Measurements from ENCODE around the gene WDR74. TPM values are rescaled to one million over a fixed set of nuclear protein-coding genes. Genes with fewer than 3 reads are reported as not detected.

Gene WDR74
- total and polyA plus RNA-seq, 9 of the 15 experiments (the other 6 are each of a cell fraction or from before 2014, with no cell fraction given) = 32.7 to 210 (median 114) TPM

DNA sequence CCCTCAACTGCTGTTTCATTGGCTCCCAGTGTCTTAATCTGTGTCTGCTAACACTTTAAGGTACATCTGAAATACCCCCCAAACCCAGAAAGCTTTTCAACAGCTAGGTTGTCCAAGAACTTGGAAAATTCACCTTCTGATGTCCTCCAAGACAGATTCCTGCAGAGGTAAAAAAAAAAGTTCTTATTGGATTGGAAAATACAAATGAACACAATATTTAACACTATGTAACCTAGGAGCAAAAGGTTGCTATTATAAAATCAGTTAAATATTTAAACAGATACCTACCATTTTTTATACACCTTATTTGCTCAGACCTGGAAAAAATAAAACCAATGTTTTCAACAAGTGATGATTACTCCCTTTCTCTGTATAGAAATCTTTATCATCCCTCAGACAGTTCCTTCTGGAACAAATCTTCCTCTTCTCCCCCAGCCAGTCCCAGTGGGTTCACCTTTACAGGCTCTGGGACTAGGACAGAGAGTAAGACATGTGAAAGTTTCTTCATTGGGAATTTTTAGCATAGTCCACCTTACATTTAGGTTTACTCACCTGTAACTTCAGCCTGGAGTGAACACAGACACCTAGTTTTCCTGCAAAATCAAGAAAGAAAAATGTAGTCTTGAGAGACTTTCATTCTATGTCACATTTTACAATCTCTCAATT, 13.3 kb upstream of the WDR74 start (continued):
- TF ChIP-seq, protein P1, sequence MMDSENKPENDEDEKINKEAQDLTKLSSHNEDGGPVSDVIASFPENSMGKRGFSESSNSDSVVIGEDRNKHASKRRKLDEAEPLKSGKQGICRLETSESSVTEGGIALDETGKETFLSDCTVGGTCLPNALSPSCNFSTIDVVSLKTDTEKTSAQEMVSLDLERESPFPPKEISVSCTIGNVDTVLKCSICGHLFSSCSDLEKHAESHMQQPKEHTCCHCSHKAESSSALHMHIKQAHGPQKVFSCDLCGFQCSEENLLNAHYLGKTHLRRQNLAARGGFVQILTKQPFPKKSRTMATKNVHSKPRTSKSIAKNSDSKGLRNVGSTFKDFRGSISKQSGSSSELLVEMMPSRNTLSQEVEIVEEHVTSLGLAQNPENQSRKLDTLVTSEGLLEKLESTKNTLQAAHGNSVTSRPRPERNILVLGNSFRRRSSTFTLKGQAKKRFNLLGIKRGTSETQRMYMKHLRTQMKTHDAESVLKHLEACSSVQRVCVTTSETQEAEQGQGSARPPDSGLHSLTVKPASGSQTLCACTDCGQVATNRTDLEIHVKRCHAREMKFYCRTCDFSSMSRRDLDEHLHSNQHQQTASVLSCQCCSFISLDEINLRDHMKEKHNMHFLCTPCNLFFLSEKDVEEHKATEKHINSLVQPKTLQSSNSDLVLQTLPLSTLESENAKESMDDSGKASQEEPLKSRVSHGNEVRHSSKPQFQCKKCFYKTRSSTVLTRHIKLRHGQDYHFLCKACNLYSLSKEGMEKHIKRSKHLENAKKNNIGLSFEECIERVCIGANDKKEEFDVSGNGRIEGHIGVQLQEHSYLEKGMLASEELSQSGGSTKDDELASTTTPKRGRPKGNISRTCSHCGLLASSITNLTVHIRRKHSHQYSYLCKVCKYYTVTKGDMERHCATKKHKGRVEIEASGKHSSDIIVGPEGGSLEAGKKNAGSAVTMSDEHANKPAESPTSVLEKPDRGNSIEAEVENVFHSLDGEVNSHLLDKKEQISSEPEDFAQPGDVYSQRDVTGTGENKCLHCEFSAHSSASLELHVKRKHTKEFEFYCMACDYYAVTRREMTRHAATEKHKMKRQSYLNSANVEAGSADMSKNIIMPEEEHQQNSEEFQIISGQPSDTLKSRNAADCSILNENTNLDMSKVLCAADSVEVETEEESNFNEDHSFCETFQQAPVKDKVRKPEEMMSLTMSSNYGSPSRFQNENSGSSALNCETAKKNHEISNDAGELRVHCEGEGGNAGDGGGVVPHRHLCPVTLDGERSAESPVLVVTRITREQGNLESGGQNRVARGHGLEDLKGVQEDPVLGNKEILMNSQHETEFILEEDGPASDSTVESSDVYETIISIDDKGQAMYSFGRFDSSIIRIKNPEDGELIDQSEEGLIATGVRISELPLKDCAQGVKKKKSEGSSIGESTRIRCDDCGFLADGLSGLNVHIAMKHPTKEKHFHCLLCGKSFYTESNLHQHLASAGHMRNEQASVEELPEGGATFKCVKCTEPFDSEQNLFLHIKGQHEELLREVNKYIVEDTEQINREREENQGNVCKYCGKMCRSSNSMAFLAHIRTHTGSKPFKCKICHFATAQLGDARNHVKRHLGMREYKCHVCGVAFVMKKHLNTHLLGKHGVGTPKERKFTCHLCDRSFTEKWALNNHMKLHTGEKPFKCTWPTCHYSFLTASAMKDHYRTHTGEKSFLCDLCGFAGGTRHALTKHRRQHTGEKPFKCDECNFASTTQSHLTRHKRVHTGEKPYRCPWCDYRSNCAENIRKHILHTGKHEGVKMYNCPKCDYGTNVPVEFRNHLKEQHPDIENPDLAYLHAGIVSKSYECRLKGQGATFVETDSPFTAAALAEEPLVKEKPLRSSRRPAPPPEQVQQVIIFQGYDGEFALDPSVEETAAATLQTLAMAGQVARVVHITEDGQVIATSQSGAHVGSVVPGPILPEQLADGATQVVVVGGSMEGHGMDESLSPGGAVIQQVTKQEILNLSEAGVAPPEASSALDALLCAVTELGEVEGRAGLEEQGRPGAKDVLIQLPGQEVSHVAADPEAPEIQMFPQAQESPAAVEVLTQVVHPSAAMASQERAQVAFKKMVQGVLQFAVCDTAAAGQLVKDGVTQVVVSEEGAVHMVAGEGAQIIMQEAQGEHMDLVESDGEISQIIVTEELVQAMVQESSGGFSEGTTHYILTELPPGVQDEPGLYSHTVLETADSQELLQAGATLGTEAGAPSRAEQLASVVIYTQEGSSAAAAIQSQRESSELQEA (IDR thresholded peaks at IDR 0.05; ENCODE audit: low read depth) = no peak
- TF ChIP-seq ZNF212 (CRISPR knock-in tag; IDR thresholded peaks at IDR 0.05) = no peak
- no peak for TF ChIP-seq SETDB1 (IDR thresholded peaks at IDR 0.05; ENCODE audit: low read length)
- TF ChIP-seq PRPF4 (IDR thresholded peaks at IDR 0.05; ENCODE audit: insufficient read depth, low read depth, low read length, poor library complexity, severe bottlenecking) = peak; percentile 5
- no peak for TF ChIP-seq CSDE1 (IDR thresholded peaks at IDR 0.05)
- TF ChIP-seq RBM39 (optimal IDR thresholded peaks at IDR 0.05; ENCODE audit: low read depth, low read length) = peak; percentile 92
- no peak for TF ChIP-seq GABPB2 (CRISPR knock-in tag; conservative IDR thresholded peaks at IDR 0.05)
- TF ChIP-seq ZNF133 (CRISPR knock-in tag; IDR thresholded peaks at IDR 0.05) = no peak
- TF ChIP-seq ZNF217 (CRISPR knock-in tag; IDR thresholded peaks at IDR 0.05) = no peak
- TF ChIP-seq, protein P2, sequence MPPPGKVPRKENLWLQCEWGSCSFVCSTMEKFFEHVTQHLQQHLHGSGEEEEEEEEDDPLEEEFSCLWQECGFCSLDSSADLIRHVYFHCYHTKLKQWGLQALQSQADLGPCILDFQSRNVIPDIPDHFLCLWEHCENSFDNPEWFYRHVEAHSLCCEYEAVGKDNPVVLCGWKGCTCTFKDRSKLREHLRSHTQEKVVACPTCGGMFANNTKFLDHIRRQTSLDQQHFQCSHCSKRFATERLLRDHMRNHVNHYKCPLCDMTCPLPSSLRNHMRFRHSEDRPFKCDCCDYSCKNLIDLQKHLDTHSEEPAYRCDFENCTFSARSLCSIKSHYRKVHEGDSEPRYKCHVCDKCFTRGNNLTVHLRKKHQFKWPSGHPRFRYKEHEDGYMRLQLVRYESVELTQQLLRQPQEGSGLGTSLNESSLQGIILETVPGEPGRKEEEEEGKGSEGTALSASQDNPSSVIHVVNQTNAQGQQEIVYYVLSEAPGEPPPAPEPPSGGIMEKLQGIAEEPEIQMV (tag; conservative IDR thresholded peaks at IDR 0.05; ENCODE audit: low read depth) = no peak
- TF ChIP-seq ELF4 (CRISPR knock-in tag; IDR thresholded peaks at IDR 0.05) = no peak
- TF ChIP-seq, protein P3, sequence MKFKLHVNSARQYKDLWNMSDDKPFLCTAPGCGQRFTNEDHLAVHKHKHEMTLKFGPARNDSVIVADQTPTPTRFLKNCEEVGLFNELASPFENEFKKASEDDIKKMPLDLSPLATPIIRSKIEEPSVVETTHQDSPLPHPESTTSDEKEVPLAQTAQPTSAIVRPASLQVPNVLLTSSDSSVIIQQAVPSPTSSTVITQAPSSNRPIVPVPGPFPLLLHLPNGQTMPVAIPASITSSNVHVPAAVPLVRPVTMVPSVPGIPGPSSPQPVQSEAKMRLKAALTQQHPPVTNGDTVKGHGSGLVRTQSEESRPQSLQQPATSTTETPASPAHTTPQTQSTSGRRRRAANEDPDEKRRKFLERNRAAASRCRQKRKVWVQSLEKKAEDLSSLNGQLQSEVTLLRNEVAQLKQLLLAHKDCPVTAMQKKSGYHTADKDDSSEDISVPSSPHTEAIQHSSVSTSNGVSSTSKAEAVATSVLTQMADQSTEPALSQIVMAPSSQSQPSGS (CRISPR knock-in tag; IDR thresholded peaks at IDR 0.05) = no peak
- TF ChIP-seq CBFB (CRISPR knock-in tag; IDR thresholded peaks at IDR 0.05) = no peak
- TF ChIP-seq, protein P4, sequence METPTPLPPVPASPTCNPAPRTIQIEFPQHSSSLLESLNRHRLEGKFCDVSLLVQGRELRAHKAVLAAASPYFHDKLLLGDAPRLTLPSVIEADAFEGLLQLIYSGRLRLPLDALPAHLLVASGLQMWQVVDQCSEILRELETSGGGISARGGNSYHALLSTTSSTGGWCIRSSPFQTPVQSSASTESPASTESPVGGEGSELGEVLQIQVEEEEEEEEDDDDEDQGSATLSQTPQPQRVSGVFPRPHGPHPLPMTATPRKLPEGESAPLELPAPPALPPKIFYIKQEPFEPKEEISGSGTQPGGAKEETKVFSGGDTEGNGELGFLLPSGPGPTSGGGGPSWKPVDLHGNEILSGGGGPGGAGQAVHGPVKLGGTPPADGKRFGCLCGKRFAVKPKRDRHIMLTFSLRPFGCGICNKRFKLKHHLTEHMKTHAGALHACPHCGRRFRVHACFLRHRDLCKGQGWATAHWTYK (CRISPR knock-in tag; IDR thresholded peaks at IDR 0.05) = no peak
- TF ChIP-seq SP1 (CRISPR knock-in tag; IDR thresholded peaks at IDR 0.05) = no peak; the same call in 1 of the 2 replicates
- no peak for TF ChIP-seq BCL6 (CRISPR knock-in tag; IDR thresholded peaks at IDR 0.05)
- TF ChIP-seq HNRNPL (IDR thresholded peaks at IDR 0.05; ENCODE audit: low read depth, low read length) = peak; percentile 32; the same call in 1 of the 2 replicates

Measured in K562 (cell line).